HL-60 (cell line): ENCODE data around the gene MYCBP2.

Experiments
- DNase-seq, 2 experiments: peaks; one replicate each; pipeline ENCODE4 v3.0.0-alpha.2; 2010 to 2020; ENCODE audit warnings: low read depth in 1 of 2, low spot score in 1 of 2
- H3K27ac ChIP-seq: fragments of 250-450 bp; sonication (Bioruptor Pico); replicated peaks from 2 replicates; pipeline ENCODE4 v1.5.1; 2020; ENCODE audit warnings: mild to moderate bottlenecking, moderate library complexity
- H3K27me3 ChIP-seq: fragments of 250-450 bp; sonication (Bioruptor Pico); 2 replicates; pipeline ENCODE4 v1.5.1; 2021; ENCODE audit warnings: mild to moderate bottlenecking, moderate library complexity; ENCODE audit not compliant: insufficient read depth, poor library complexity, severe bottlenecking
- H3K4me3 ChIP-seq: replicated peaks from 2 replicates; pipeline ENCODE4 v1.5.1; 2011; ENCODE audit warnings: mild to moderate bottlenecking, control low read depth, low read length; ENCODE audit not compliant: insufficient read depth
- CTCF ChIP-seq: IDR thresholded peaks from one replicate; pipeline ENCODE4 v1.5.1; 2011; ENCODE audit warnings: low read length, control low read depth, inconsistent platforms; ENCODE audit not compliant: insufficient read depth
- GABPA ChIP-seq: IDR thresholded peaks from 2 replicates; pipeline ENCODE4 v1.6.1; 2012; ENCODE audit warnings: low read depth
- POLR2AphosphoS5 ChIP-seq: IDR thresholded peaks from 2 replicates; pipeline ENCODE4 v1.6.1; 2012; ENCODE audit warnings: low read depth
- SPI1 ChIP-seq: IDR thresholded peaks from 2 replicates; pipeline ENCODE4 v1.6.1; 2012; ENCODE audit warnings: low read depth, mild to moderate bottlenecking, borderline replicate concordance
- TF ChIP-seq, protein P1 (sequence below): IDR thresholded peaks from 2 replicates; pipeline ENCODE4 v1.6.1; 2012; ENCODE audit warnings: low read depth; ENCODE audit not compliant: insufficient replicate concordance

The MYCBP2 gene

DNA sequence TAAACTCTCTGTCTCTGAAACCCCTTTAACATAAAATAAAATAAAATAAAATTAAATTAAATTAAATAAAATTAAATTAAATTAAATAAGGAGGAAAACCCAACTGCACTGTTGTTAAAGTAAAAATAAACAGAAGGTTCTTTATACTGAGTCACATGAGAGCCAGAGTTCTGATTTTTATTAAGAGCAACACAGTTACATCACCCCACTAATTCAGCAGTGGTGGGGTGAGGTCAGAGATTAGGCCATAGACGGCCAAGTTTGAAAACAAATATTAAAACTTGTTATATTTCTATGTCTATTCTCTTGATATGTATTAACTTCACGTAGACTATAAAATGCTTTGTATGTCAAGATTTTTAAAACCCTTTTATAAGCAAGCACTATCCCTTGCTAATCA lies 59.5 kb downstream of the MYCBP2 start:
- H3K4me3 ChIP-seq: no peak overlapping the region
- no peak for TF ChIP-seq GABPA
- no peak for TF ChIP-seq POLR2AphosphoS5
- TF ChIP-seq, protein P1, sequence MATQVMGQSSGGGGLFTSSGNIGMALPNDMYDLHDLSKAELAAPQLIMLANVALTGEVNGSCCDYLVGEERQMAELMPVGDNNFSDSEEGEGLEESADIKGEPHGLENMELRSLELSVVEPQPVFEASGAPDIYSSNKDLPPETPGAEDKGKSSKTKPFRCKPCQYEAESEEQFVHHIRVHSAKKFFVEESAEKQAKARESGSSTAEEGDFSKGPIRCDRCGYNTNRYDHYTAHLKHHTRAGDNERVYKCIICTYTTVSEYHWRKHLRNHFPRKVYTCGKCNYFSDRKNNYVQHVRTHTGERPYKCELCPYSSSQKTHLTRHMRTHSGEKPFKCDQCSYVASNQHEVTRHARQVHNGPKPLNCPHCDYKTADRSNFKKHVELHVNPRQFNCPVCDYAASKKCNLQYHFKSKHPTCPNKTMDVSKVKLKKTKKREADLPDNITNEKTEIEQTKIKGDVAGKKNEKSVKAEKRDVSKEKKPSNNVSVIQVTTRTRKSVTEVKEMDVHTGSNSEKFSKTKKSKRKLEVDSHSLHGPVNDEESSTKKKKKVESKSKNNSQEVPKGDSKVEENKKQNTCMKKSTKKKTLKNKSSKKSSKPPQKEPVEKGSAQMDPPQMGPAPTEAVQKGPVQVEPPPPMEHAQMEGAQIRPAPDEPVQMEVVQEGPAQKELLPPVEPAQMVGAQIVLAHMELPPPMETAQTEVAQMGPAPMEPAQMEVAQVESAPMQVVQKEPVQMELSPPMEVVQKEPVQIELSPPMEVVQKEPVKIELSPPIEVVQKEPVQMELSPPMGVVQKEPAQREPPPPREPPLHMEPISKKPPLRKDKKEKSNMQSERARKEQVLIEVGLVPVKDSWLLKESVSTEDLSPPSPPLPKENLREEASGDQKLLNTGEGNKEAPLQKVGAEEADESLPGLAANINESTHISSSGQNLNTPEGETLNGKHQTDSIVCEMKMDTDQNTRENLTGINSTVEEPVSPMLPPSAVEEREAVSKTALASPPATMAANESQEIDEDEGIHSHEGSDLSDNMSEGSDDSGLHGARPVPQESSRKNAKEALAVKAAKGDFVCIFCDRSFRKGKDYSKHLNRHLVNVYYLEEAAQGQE: no peak
- no peaks in the 10 kb centered on the region for H3K27me3 ChIP-seq
- no peak for DNase-seq
- H3K27ac ChIP-seq: no peak overlapping the region

DNA sequence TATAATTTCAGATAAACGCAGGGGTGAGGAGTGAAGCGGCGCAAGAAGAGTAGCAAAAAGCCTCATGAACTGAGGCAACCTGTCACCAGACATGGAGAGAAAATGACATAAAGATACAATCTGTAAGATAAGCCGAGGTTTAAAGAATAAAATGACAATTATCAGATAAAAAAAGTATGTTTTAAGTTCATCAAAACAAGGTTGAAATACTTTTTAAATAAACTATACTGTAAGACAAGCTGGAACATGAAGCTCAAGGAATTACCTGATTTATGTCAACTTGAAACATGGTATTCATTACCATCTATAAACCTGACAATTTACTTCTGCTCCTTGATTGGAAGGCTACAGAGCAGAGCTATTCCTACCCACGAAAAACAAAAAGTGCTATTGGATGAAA lies 61.6 kb downstream of the MYCBP2 start:
- DNase-seq: no peak
- no peak for TF ChIP-seq GABPA
- no peak for TF ChIP-seq CTCF
- TF ChIP-seq, protein P1: no peak
- TF ChIP-seq SPI1: no peak
- no peak for TF ChIP-seq POLR2AphosphoS5
- Histone ChIP-seq H3K4me3 (no peak overlapping the region), H3K27me3 (no peaks in the 10 kb centered on the region), H3K27ac (no peak overlapping the region)

DNA sequence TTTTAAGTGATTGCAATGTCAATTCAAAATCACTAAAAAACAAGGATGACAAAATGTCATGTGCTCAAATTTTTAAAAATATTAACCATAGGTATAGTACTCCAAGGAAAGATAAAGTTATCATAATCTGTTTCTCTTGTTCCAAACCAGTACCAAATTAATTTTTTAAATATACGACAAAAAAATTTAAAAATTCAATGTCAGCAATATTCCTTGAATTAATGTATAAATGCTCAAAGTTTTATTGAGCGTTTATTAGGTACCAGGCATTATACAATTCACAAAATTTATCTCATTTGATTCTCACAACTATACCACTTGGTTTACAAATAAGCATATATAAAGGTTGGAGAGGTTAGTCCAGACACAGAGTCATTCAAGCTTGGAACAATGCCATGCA lies 64.7 kb downstream of the MYCBP2 start:
- no peak for DNase-seq
- Histone ChIP-seq H3K27ac (no peak overlapping the region), H3K4me3 (no peak overlapping the region), H3K27me3 (no peaks in the 10 kb centered on the region)
- TF ChIP-seq SPI1 (no peak), GABPA (no peak), CTCF (no peak), POLR2AphosphoS5 (no peak)
- TF ChIP-seq, protein P1: no peak

DNA sequence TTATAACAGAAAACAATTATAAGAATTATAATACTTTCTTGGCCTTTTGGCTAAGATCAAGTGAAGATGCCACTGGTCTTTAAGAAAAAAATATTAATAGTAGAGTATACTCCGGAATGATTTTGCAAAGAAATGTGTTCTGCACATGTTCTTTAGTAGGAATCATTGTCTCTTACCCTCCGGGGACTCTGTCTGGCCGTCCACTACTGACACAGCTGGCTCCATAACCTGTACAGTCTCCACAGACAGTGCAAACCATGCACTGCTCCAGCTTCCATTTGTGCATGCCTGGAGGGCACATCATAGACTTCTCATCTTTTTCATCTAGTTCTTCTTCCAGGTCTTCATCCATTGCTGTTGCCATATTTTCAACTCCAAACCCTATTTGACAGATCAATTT lies 75.9 kb downstream of the MYCBP2 start:
- DNase-seq: no peak
- no peak overlapping the region for H3K27ac ChIP-seq

More for the DNA sequence above, 75.9 kb downstream of the MYCBP2 start:
- Histone ChIP-seq H3K4me3 (no peak overlapping the region), H3K27me3 (no peaks in the 10 kb centered on the region)
- TF ChIP-seq SPI1 (no peak), POLR2AphosphoS5 (no peak), CTCF (no peak), GABPA (no peak)
- TF ChIP-seq, protein P1: no peak
